Cardiac septum (tissue), 1 donor: Measurements from ENCODE around the gene OR10A6. TPM values are rescaled to one million over a fixed set of nuclear protein-coding genes. Genes with fewer than 3 reads are reported as not detected.

Experiments
- DNase-seq: peaks from one replicate; pipeline ENCODE4 v3.0.0-alpha.2; 2020; ENCODE audit warnings: low spot score
- intact Hi-C: fragments of 100-400 bp; cut with DNase I; formaldehyde crosslinking; loops from one replicate; pipeline ENCODE4 v1.14.0; 2022
- total RNA-seq: library from RNA; stranded (reverse); fragmentation: NEBNext Ultra II Directional; extraction: Animal tissue kit (Norgen Biotek cat#: 25700); gene quantifications from one replicate; pipeline ENCODE4 v1.2.1, GENCODE V29; 2021
- donor health status: DM: no; HTN: no; CAD: no.

The OR10A6 gene
- total RNA-seq, 1 donor from 2014 or later = not detected

DNA sequence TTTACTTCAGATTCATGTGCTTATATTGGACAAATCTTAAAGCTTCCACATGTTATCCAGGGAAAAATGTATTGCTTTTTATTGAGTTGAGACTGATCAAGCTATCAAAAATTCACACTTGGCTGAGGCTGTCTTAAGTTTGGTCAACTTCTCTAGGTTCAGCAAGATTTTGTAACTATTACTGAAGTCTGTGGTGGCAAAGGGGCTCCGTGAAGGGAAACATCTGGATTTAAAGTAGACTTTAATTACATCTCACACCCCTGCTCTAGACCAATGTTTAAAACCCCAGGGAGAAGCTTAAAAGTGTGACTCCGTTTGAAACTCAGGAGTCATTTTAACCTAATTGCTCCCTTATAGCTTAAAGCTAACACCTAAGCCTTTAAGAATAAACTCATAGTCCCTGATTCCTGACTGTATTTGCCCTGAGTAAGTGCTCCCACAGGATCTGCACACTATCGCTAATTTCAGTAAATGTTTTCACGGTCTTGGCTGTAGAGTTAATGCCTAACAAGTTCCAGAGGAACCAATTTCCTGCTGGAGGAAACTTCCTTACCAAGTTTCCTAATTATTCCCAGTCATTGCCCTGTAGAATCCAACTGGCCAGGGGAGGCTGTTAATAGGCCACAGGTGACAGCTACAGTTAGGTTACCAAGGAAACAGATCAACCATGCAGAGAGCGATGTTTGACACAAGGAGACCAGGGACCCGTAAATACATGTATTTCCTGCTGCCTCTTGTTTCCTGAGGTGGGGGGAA, 40.5 kb downstream of the OR10A6 start:
- intact Hi-C loops = loop anchor here (10.0 kb wide), 1 partner anchor 204 kb away; no protein-coding TSS in a partner anchor
- DNase-seq = no peak

DNA sequence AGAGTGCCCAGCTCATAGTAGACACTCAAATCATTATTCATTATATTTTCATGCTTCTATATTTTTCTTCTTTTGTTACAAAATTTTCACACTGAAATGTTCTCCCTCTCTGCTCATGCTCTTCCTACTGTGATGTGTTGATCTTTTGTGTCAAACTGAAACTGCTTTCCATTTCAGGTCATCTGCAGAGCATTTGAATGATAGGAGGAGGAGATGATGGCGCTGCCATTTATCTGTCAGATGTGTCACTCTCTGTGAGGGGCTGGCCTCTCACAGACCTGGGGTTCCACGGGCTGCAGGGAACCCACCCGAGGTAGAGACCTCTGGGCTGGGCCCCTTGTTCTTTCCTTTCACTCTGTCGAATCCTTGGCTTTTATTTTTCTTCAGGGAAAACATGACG, 41.1 kb downstream of the OR10A6 start:
- intact Hi-C loops = loop anchor here (10.0 kb wide), 1 partner anchor 205 kb away; no protein-coding TSS in a partner anchor
- no peak for DNase-seq

DNA sequence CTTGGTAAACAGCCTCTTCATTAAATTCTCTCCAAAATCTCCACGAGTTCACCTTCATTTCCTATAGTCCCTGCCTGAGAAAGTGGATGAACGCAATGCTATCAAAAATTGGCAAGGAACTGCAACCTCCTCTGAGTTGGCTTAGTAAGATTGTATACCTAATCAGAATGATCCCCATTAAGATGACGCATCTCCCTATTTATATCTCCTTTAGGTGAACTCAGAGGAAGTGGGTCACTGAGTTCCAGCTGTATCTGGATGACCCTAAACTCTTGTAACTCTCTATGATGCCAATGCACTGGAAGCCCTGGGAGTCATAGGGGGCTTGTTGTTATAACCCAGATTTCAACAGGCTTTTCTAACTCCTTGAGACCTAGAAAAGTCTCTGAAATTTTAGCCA, 48.2 kb downstream of the OR10A6 start:
- DNase-seq = no peak
- intact Hi-C loops = no loop called here

Other genes with a start within 250 kb of the OR10A6 start
- gene OVCH2, start 224.8 kb downstream of the OR10A6 start, total RNA-seq = not detected
- gene OR5P2, start 134.3 kb downstream of the OR10A6 start, total RNA-seq = not detected
- gene OR5P3, start 100.4 kb downstream of the OR10A6 start, total RNA-seq = not detected
- not detected for gene OR10A3, start 10.4 kb upstream of the OR10A6 start, total RNA-seq
- not detected for gene NLRP10, start 34.2 kb upstream of the OR10A6 start, total RNA-seq
- gene EIF3F, start 56.1 kb upstream of the OR10A6 start, total RNA-seq = 123 TPM
- 12.2 TPM for gene TUB, start 149.9 kb upstream of the OR10A6 start, total RNA-seq
- 14.3 TPM for gene RIC3, start 237.8 kb upstream of the OR10A6 start, total RNA-seq